HG02973 (cell line): ENCODE data around the gene MSTO1.
"Not testable (repeated sequence)": the region's sequence is repeated elsewhere in the genome, so short reads cannot be mapped to it uniquely, and the experiment has no call there.

Experiments used
- ATAC-seq: cut with Tn5 transposase; IDR thresholded peaks from one replicate; pipeline ENCODE4 v1.9.1; 2021; ENCODE audit warnings: moderate library complexity; ENCODE audit not compliant: unreplicated experiment

The MSTO1 gene

DNA sequence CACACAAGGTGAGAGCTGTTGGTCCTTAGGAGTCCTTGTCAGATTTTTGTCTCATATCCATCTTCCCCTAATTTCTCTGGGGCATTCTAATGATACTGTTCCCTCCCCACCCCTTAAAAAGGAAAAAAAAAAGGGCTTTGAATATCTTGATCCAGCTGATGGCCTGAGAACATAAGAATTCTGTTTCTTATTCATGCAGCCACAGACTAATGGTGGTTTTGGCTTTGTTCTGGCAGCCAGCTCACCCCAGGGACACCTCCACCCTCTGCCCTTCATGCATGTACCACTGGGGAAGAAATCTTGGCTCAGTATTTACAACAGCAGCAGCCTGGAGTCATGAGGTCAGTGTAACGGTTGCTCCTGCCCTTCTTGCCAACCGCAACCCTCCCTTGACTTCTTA, 3.2 kb downstream of the MSTO1 start:
- ATAC-seq = not testable (repeated sequence)

DNA sequence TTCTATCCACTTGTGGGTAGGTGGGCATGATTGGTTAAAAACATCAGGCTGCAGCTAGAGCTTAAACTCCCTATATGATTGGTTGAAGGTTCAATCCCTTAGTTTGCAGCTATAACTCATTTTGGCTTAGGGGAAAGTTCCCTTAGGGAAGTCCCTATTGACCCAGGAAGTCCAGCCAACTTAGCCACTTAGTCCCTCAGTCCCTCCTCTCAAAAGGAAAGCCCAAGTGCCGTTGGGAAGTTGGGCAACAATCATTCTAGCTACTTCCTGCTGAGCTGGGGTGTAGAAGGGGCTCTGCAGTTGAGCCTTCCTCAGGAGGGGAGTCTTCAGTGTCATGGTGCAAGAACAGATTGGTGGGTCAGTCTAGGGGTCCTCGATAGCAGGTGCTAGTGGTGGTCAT, 12.2 kb downstream of the MSTO1 start:
- ATAC-seq = no peak

GRCh38 chr1:155623357-155623756, 13.3 kb downstream of the MSTO1 start:
- no peak for ATAC-seq

GRCh38 chr1:155626428-155626827, 16.4 kb downstream of the MSTO1 start:
- ATAC-seq = not testable (repeated sequence)

GRCh38 chr1:155636397-155637153, 26.6 kb downstream of the MSTO1 start:
- ATAC-seq = no peak

DNA sequence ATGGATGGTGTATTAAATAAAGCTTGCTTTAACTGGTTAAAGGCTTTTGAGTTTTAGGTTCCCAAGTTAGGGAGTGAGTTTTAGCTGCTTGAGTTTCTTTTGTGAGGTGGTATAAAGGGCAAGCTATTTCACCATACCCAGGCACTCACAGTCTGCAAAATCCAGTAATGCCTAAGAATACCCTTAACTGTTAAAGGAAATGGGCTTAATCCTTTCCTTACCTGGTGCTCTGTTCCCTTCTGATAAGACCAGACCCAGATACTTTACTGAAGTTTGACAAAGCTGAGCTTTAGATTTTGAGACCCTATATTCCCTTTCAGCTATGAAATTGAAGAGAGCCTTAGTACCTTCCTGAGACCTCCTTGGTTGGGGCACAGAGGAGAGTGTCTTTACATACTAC, 30.3 kb downstream of the MSTO1 start:
- no peak for ATAC-seq

DNA sequence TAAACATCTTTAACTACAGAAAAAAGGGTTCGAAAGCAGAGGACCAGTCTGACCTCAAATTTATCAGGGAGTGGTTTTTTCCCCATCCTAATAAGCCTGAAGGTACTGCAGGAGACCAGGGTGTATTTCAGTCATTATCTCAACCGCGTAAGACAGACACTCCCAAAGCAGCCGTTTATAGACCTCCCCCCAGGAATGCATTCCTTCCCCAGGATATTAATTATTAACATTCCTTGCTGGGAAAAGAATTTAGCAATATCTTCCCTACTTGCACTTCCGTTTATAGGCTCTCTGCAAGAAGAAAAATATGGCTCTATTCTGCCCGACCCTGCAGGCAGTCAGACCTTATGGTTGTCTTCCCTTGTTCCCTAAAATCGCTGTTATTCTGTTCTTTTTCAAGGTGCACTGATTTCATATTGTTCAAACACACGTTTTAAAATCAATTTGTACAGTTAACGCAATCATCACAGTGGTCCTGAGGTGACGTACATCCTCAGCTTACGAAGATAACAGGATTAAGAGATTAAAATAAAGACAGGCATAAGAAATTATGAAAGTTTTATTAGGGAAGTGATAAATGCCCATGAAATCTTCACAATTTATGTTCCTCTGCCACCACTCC, 32.7 kb downstream of the MSTO1 start:
- ATAC-seq = not testable (repeated sequence)

DNA sequence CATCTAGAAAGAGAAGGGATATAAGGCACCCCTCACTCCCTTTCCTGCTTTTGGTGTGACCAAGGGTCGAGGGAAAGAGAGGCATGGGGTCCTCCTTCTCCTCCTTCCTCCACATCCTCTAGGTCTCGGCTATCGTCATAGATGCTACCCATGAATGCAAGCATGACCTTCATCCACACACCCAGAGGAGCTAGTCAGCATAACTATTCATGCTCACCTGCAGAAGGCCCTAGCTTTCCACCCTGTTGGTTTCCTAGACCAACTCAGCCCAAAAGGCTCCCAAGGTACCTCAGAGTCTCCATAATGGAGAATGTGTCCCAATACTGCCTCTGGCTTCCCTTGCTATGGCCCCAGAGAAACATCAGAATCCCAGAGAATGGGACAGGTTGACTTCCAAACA, 33.2 kb downstream of the MSTO1 start:
- no peak for ATAC-seq

- ATAC-seq = no peak
Observed at GRCh38 chr1:155645034-155645598, 35.1 kb downstream of the MSTO1 start.

DNA sequence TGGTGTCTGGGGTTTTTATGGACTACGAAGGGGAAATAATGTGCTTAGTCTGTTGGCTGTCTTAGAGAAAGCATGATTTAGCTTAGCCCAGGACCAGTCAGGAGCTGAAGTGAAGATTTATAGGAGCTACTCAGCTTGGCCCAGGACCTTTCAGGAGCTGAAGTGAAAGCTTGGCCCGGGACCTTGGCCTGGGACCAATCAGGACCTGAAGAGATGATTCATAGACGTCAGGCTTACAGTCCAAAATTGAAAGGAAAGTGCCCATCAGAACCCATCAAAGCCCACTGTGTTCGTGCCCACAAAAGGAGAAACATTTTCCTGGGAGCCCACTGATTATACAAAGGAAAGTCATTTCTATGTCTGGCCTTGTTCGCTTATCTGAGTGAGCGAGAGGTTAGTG, 35.6 kb downstream of the MSTO1 start:
- no peak for ATAC-seq

DNA sequence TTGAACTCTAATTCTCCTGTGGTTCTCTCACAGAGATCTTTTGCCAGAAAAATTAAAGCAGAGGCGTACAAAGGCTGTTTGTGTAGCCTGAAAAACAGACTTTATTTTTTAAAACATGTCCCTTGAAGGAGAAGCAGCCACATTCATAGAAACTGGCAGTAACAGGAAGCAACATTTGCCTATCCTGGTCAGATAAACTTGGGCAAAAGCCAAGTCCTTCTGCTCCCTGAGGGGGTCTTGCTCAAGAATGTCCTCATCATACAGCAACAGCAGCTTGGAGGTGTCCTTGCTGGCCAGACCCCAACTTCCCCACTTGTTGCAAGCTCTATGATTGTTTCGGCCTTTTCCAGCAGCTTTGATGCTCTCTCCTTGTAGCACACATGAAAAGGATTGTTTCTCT, 36.3 kb downstream of the MSTO1 start:
- no peak for ATAC-seq

DNA sequence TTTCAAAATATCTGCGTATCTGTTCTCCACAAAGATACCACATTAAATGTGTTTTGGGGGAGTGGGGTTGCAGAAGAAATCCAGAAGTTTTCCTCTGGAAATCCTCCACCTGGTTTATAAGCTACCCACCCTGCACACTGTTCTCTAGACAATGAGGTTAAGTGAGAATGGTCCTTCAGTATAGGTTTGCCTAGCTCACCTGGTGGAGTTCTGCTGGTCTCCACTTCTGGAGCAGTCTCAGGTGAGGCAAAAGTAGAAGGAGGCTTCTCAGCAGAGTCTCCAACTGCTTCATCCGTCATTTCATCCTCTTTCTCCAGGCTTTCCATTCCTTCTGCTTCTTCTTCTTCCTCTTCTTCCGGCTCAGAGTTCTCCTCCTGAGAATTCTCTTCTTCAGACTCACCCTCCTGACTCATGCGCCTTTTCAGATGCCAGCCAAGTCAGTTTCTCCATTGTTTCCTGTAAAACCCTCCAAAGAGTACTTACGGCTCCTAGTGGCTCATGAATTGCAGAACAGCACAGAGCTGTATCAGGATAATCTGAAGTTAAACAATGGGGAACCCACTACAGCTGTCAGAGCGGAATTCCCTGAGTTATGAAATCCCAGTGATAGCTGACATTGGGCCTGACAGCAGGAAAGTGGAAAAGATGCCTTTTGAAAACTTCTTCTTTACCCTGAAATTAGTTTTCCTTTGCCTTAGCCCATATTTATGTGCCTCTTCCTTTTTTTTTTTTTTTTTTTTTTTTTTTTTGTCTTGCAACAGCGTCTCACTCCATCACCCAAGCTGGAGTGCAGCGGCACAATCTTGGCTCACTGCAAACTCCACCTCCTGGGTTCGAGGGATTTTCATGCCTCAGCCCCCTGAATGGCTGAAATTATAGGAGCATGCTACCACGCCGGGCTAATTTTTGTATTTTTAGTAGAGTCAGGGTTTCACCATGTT, 38.5 kb downstream of the MSTO1 start:
- no peak for ATAC-seq

DNA sequence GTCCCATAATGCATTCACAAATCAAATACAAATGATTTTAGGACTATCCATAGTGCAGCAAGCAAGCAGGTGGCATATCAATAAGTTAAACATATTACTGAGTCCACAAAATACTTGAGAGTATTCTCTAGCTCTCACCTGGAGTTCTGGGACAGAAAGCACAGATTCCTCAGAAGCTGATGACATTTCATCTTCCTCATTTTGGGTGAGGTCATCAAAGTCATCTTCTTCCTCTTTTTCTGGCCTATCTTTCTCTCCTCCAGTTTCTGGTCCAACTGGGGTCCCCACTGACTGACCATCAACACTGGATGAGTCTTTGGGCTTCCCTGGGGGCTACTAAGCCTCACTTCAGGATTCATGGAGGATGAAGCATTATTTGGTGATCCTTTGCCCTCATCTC, 39.7 kb downstream of the MSTO1 start:
- no peak for ATAC-seq

DNA sequence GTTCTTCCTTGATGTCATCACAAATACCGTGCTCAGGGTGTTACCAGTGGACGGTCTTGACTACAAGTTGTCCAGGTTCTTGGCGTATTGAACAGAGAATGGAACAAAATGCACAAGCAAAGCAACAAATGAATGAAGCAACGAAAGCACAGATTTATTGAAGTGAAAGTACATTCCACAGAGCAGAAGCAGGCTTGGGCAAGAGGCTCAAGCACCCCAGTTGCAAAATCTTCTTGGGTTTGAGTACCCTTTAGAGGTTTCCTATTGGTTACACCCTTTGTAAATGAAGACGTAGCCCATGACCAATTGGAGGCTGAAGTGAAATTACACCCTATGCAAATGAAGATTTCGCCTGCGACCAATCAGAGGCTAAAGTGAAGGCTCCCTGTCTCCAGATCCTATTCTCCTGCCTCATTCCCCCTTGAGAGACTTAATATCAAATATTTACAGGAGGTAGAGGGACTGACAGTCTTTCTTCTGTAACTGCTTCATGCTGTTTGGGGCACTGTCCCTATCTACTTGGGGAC, 40.3 kb downstream of the MSTO1 start:
- no peak for ATAC-seq

DNA sequence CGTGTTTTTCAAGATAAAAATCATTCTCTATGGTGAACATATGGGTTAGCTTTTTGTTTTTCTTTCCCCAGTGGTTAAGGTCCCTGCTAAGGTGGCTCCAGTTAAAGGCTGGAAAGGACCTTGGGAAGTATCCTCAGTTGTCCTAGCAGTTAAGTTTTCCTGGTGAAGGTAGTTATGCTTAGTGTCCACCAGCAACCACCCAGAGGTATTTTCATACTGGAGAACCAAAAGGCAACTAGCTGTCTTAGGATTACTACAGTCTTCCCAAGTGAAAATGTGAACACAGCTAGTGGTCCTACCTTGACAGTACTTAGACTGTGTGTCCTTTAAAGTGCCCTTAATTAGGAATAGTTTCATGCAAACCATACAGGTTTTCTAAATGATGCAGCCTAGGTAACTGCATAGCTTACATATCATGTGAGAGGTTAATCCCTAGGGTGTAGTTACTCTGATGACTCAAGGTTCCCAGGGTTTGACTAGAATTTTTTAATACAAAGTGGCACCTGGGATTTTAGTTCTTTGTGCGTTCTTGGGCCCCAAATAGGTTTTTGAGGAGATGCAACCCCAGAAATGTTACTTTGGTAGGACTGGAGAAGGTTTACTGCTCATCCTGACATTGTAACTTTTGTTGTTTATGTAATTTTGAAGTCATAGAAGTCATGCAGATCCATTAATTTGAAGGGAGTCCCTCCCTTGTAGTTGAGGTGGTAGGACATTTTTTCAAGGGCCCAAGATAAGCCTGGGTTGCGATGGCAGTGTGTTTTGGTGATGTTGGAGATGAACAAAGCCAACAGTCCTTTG, 42.0 kb downstream of the MSTO1 start:
- ATAC-seq = no peak

- no peak for ATAC-seq
Observed at GRCh38 chr1:155652951-155653350, 42.9 kb downstream of the MSTO1 start.

GRCh38 chr1:155657463-155657862, 47.4 kb downstream of the MSTO1 start:
- no peak for ATAC-seq

- not testable (repeated sequence) for ATAC-seq
Observed at GRCh38 chr1:155661239-155661638, 51.2 kb downstream of the MSTO1 start.
